ENCODE results near the gene TMEM150B.

The TMEM150B gene

DNA sequence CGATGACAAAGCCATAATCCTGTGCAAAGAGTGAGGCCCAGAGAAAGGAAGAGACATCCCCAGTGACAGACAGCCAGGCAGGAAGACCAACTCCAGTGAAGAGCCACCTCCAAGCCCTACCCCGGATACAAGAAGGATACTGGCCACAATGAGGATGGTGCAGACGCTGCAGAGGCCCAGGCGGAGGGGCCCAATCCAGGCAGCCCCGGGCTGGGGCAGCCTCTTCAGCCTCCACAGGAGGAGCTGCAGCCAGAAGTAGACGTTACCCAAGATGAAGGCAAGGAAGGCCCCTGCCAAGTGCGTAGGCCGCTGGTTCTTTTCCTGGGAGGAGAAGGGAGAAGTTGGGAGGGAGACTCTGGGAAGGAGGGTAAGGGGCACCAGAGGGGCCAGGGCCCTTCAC lies 8.5 kb downstream of the TMEM150B start:
- no peak overlapping the region for H3K4me3 ChIP-seq (ENCODE audit: low read depth, low read length)
- DNase-seq (ENCODE audit: low read depth) = no peak
- TF ChIP-seq, protein P1, sequence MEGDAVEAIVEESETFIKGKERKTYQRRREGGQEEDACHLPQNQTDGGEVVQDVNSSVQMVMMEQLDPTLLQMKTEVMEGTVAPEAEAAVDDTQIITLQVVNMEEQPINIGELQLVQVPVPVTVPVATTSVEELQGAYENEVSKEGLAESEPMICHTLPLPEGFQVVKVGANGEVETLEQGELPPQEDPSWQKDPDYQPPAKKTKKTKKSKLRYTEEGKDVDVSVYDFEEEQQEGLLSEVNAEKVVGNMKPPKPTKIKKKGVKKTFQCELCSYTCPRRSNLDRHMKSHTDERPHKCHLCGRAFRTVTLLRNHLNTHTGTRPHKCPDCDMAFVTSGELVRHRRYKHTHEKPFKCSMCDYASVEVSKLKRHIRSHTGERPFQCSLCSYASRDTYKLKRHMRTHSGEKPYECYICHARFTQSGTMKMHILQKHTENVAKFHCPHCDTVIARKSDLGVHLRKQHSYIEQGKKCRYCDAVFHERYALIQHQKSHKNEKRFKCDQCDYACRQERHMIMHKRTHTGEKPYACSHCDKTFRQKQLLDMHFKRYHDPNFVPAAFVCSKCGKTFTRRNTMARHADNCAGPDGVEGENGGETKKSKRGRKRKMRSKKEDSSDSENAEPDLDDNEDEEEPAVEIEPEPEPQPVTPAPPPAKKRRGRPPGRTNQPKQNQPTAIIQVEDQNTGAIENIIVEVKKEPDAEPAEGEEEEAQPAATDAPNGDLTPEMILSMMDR (conservative IDR thresholded peaks at IDR 0.05; ENCODE audit: low read depth, low read length) = no peak

DNA sequence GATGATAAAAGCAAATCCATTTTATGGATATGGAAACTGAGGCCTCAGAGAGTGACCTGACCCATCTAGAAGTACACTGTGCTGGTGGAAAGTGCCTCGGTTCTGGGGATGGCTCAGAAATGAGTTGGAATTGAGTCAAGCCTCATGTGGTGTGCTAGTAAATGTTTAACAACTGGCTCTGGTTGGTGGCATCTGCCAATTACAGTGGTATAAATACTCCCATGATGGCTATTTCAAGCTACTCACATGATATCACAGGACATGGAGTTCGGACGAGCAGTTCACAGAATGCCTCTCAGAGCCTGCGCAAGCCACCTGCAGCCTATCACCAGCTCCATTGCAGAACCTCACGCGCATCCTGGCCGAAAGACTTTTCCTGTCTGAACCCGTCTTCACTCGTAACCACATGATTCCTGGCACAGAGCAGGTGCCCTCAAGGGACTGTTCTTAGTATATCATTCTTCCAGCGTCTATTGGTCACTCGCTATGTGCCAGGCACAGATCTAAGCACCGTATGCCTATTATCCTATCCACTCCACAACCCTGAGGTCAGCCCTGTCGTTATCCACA lies 9.1 kb downstream of the TMEM150B start:
- DNase-seq (ENCODE audit: low read depth) = no peak
- TF ChIP-seq, protein P1 (conservative IDR thresholded peaks at IDR 0.05; ENCODE audit: low read depth, low read length) = no peak
- no peak overlapping the region for H3K4me3 ChIP-seq (ENCODE audit: low read depth, low read length)

DNA sequence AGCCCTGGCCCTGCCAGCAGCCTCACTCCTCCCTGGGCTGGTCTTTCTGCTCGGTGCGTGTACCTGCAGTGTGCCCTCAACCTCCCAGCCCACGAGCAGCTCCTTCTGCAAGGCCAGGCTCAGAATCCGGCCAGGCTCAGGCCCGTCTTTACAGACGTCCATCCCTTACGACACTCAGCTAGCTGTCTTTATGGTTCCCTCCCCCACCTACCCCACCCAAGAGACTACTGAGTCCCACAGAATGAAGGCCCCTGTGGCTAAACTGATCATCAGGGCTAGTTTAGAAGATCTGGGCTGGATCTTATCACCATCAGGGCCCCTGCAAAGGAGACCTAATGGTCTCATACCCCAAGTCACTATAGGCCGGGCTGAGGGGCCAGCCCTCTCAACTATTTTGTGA lies 10.7 kb downstream of the TMEM150B start:
- TF ChIP-seq, protein P1 (conservative IDR thresholded peaks at IDR 0.05; ENCODE audit: low read depth, low read length) = no peak
- DNase-seq (ENCODE audit: low read depth) = no peak
- H3K4me3 ChIP-seq (ENCODE audit: low read depth, low read length) = no peak overlapping the region

DNA sequence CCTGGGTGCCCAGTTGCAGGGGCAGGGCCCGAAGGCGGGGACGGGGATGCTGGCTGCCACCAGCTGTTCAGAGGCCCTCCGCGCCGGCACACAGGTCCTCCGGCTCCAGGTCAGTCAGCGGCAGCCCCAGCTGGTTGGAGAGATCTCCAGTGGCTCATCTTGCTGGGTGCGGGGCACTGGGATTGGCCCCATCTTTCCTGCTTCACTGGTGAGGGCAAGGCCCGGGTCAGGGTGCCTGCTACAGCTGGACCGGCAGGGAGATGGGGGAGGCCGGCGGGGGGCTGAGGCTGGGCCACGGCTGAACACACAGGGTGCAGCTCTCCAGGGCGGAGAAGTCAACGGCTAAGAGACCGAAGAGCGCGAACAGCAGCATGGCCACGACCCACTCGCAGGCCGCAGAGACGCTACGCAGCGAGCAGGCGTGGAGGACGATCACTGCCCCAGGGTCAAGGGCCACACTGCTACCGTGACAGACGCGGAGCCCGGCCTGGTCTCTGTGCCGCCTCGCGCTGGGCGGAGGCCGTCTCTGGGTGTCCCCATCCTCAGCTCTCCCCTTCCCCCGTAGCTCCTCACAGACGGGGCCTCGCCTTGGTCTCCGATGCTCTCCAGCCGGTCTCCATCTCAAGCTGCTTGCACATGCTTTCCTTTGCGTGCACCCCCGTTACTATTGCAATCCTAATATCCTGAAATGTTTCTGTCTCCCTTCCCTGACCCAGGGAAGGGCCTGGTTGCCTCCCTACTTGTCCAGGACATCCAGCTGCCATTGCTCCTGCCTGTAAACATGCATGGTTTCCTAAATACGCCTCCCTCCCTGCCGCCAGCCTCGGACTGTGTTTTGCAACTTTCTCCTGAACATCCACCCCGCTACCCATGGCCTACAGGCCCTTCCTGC lies 12.3 kb downstream of the TMEM150B start:
- H3K4me3 ChIP-seq (ENCODE audit: low read depth, low read length) = no peak overlapping the region
- TF ChIP-seq, protein P1 (conservative IDR thresholded peaks at IDR 0.05; ENCODE audit: low read depth, low read length) = no peak
- no peak for DNase-seq (ENCODE audit: low read depth)

DNA sequence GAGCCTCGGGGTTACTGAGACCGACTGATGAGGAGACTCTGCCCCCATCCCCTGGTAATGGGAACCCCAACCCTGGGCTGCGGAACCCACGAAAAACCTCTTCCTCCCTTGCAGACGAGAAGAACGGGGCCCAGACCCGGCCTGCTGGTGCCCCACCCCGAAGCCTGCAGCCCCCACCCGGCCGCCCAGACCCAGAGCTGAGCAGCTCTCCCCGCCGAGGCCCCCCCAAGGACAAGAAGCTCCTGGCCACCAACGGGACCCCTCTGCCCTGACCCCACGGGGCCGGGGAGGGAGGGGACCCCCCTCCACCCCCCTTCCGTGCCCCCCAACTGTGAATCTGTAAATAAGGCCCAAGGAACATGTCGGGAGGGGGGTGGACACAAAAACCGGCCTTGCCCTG lies 13.3 kb downstream of the TMEM150B start:
- H3K4me3 ChIP-seq (ENCODE audit: low read depth, low read length) = no peak overlapping the region
- DNase-seq (ENCODE audit: low read depth) = no peak
- TF ChIP-seq, protein P1 (conservative IDR thresholded peaks at IDR 0.05; ENCODE audit: low read depth, low read length) = no peak

DNA sequence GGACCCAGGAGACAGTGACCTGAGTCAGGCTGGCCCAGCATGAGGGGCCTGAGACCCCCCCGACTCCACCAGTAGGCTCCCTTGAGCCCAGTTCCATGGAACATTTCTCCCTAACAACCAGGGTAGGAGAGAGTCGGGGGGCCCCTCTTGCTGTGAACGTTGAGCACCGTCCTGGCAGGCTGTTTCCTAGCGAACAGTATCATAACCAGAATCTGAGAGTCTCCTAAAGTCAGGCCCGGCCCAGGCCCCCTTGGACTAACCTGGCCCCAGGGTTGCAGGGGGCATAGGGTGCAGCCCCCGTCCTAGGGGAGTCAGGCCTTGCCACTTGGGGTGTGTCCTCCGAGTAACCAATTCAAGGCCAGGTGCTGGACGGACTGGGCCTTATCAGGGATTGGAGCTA lies 13.7 kb downstream of the TMEM150B start:
- no peak for DNase-seq (ENCODE audit: low read depth)
- TF ChIP-seq, protein P1 (conservative IDR thresholded peaks at IDR 0.05; ENCODE audit: low read depth, low read length) = no peak
- no peak overlapping the region for H3K4me3 ChIP-seq (ENCODE audit: low read depth, low read length)

Measured in choroid plexus epithelial cell (primary cell).